Liver (tissue), 3 donors: ENCODE measurements around the gene PITPNM3.

Source experiments
- FOXA1 ChIP-seq: IDR thresholded peaks from 2 replicates; pipeline ENCODE4 v1.6.1; 2016; ENCODE audit warnings: antibody characterized with exemption
- RAD21 ChIP-seq, 2 donors: IDR thresholded peaks; 2 replicates each; pipeline ENCODE4 v1.6.1; 2016; ENCODE audit warnings: antibody characterized with exemption in 2 of 2, mild to moderate bottlenecking in 2 of 2
- TF ChIP-seq, protein P1 (sequence below): fragments of 150-350 bp; IDR thresholded peaks from 2 replicates; pipeline ENCODE4 v1.5.1; 2017; ENCODE audit warnings: improper control_type of control experiment, low read depth, low read length; ENCODE audit not compliant: missing input control
- donor health status: healthy.
- donor health status: healthy.

DNA sequence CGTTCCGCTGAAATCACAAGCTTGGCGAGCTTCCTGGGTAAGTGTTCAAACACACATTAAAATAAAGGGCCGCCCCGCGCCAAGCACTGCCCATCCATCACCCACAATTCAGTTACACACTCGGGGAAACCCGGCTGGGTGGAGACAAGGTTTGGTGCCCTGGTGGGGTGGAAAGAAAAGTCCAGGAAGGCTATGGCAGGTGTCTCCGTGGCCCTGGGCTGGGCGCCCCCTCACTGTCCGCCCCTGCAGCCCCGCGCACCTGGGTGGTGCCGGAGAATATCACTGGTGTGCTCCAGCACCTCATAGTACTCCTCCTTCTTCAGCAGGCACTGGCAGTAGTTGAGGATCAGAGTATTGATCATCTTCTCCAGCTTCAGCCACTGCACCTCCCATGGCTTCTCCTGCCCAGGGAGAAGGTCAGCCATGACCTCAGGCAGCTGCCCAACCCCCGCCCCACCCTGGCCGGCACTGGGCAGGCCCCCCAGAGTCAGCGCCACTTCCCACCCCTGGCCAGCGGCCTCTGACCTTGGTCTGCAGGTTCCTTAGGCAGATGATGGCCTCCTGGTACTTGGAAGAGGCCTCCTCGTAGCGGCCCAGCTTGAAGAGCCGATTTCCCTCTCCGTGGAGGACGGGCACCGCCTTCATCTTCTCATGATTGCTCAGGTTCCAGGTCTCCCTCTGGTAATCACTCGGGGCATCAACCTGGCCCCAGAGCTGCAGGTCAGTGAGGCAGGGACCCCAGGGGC lies 129.8 kb downstream of the PITPNM3 start:
- no peak for TF ChIP-seq FOXA1
- TF ChIP-seq RAD21 (IDR thresholded peaks at IDR 0.05), result no peak
- TF ChIP-seq, protein P1, sequence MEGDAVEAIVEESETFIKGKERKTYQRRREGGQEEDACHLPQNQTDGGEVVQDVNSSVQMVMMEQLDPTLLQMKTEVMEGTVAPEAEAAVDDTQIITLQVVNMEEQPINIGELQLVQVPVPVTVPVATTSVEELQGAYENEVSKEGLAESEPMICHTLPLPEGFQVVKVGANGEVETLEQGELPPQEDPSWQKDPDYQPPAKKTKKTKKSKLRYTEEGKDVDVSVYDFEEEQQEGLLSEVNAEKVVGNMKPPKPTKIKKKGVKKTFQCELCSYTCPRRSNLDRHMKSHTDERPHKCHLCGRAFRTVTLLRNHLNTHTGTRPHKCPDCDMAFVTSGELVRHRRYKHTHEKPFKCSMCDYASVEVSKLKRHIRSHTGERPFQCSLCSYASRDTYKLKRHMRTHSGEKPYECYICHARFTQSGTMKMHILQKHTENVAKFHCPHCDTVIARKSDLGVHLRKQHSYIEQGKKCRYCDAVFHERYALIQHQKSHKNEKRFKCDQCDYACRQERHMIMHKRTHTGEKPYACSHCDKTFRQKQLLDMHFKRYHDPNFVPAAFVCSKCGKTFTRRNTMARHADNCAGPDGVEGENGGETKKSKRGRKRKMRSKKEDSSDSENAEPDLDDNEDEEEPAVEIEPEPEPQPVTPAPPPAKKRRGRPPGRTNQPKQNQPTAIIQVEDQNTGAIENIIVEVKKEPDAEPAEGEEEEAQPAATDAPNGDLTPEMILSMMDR, result no peak
